NOMO-1 treated with dmso at 0.1 percent for 144 hours (cell line): ENCODE measurements around the gene ZNF281.
"Not testable (repeated sequence)": the region's sequence is repeated elsewhere in the genome, so short reads cannot be mapped to it uniquely, and the experiment has no call there.

Experiments
- DNase-seq: peaks from one replicate; lab custom pipeline; 2025; ENCODE audit not compliant: unreplicated experiment; lab: John Stamatoyannopoulos, UW

ZNF281 gene

GRCh38 chr1:200409761-200410565 is at the start of gene ZNF281:
Gene ZNF281 (minus strand): TSS chr1:200410036. CDS start chr1:200409705, 331 bp downstream.
- peak; percentile 90 for DNase-seq

GRCh38 chr1:200458780-200459179 is 48.9 kb upstream of the ZNF281 start:
- no peak for DNase-seq

GRCh38 chr1:200457810-200458209 is 48.0 kb upstream of the ZNF281 start:
- no peak for DNase-seq

- no peak for DNase-seq
Observed at GRCh38 chr1:200454425-200454824, 44.6 kb upstream of the ZNF281 start.

GRCh38 chr1:200453553-200453905 is 43.7 kb upstream of the ZNF281 start:
- no peak for DNase-seq

GRCh38 chr1:200452850-200453552 is 43.2 kb upstream of the ZNF281 start:
- no peak for DNase-seq

- DNase-seq: no peak
Observed at GRCh38 chr1:200448034-200448762, 38.4 kb upstream of the ZNF281 start.

- no peak for DNase-seq
Observed at GRCh38 chr1:200445213-200445612, 35.4 kb upstream of the ZNF281 start.

GRCh38 chr1:200444478-200444877 is 34.6 kb upstream of the ZNF281 start:
- DNase-seq: no peak

- no peak for DNase-seq
Observed at GRCh38 chr1:200443860-200444259, 34.0 kb upstream of the ZNF281 start.

- DNase-seq: no peak
Observed at GRCh38 chr1:200442537-200443156, 32.8 kb upstream of the ZNF281 start.

GRCh38 chr1:200442023-200442422 is 32.2 kb upstream of the ZNF281 start:
- no peak for DNase-seq

- DNase-seq: no peak
Observed at GRCh38 chr1:200438911-200439310, 29.1 kb upstream of the ZNF281 start.

- DNase-seq: not testable (repeated sequence)
Observed at GRCh38 chr1:200438413-200438812, 28.6 kb upstream of the ZNF281 start.

- no peak for DNase-seq
Observed at GRCh38 chr1:200437556-200438203, 27.8 kb upstream of the ZNF281 start.

GRCh38 chr1:200437088-200437487 is 27.3 kb upstream of the ZNF281 start:
- DNase-seq: no peak

GRCh38 chr1:200436436-200436835 is 26.6 kb upstream of the ZNF281 start:
- DNase-seq: no peak

- no peak for DNase-seq
Observed at GRCh38 chr1:200435200-200435780, 25.5 kb upstream of the ZNF281 start.

- DNase-seq: no peak
Observed at GRCh38 chr1:200433586-200433985, 23.8 kb upstream of the ZNF281 start.

- DNase-seq: no peak
Observed at GRCh38 chr1:200432586-200432985, 22.8 kb upstream of the ZNF281 start.
